GM23338 (cell line): Measurements from ENCODE around the gene SIN3B.

ENCODE experiments used
- CREB1 ChIP-seq: fragments of 250-450 bp; sonication (Bioruptor Pico); IDR thresholded peaks from 2 replicates; pipeline ENCODE4 v1.5.0; 2020; ENCODE audit warnings: low read depth, mild to moderate bottlenecking, moderate library complexity
- EZH2 ChIP-seq: fragments of 200-600 bp; sonication (generic); IDR thresholded peaks from one replicate; pipeline ENCODE4 v1.8.0; 2017; ENCODE audit warnings: antibody characterized with exemption, mild to moderate bottlenecking, low read depth; ENCODE audit not compliant: unreplicated experiment
- EZH2phosphoT487 ChIP-seq: fragments of 200-600 bp; sonication (generic); IDR thresholded peaks from one replicate; pipeline ENCODE4 v1.8.1; 2018; ENCODE audit warnings: antibody characterized with exemption; ENCODE audit not compliant: unreplicated experiment
- JUNB ChIP-seq: IDR thresholded peaks from one replicate; pipeline ENCODE4 v1.6.1; 2016; ENCODE audit warnings: antibody characterized with exemption; ENCODE audit not compliant: unreplicated experiment
- NANOG ChIP-seq: IDR thresholded peaks from 2 replicates; pipeline ENCODE4 v1.6.1; 2016; ENCODE audit warnings: antibody characterized with exemption, borderline replicate concordance
- POLR2AphosphoS5 ChIP-seq: IDR thresholded peaks from 2 replicates; pipeline ENCODE4 v1.6.1; 2016; ENCODE audit warnings: antibody characterized with exemption, low read depth
- STAT1 ChIP-seq: IDR thresholded peaks from one replicate; pipeline ENCODE4 v1.6.1; 2016; ENCODE audit warnings: antibody characterized with exemption; ENCODE audit not compliant: unreplicated experiment
- ZNF114 ChIP-seq: fragments of 250-450 bp; sonication (Bioruptor Pico); IDR thresholded peaks from 2 replicates; pipeline ENCODE4 v1.5.0; 2020; ENCODE audit warnings: mild to moderate bottlenecking, moderate library complexity
- ZNF331 ChIP-seq: fragments of 250-450 bp; sonication (Bioruptor Pico); IDR thresholded peaks from 2 replicates; pipeline ENCODE4 v1.5.0; 2020; ENCODE audit warnings: low read depth, mild to moderate bottlenecking, moderate library complexity
- ZNF462 ChIP-seq: fragments of 250-450 bp; sonication (Bioruptor Pico); IDR thresholded peaks from 2 replicates; pipeline ENCODE4 v1.5.0; 2020; ENCODE audit warnings: mild to moderate bottlenecking, moderate library complexity
- TF ChIP-seq, protein P1 (sequence below), 2 experiments: fragments of 200-600 bp in 1 of 2; sonication (generic) in 1 of 2; conservative IDR thresholded peaks; 2 replicates each; pipeline versions ENCODE4 v1.5.1 to v1.6.1; 2016 to 2017; ENCODE audit warnings: antibody characterized with exemption in 2 of 2, low read depth in 2 of 2, mild to moderate bottlenecking in 2 of 2, moderate library complexity in 1 of 2
- TF ChIP-seq, protein P2 (sequence below): IDR thresholded peaks from one replicate; pipeline ENCODE4 v1.6.1; 2018; ENCODE audit warnings: antibody characterized with exemption; ENCODE audit not compliant: unreplicated experiment
- TF ChIP-seq, protein P3 (sequence below): IDR thresholded peaks from 2 replicates; pipeline ENCODE4 v1.6.1; 2016; ENCODE audit warnings: antibody characterized with exemption

GRCh38 chr19:16872728-16873127, 43.5 kb downstream of the SIN3B start:
- TF ChIP-seq, protein P1, sequence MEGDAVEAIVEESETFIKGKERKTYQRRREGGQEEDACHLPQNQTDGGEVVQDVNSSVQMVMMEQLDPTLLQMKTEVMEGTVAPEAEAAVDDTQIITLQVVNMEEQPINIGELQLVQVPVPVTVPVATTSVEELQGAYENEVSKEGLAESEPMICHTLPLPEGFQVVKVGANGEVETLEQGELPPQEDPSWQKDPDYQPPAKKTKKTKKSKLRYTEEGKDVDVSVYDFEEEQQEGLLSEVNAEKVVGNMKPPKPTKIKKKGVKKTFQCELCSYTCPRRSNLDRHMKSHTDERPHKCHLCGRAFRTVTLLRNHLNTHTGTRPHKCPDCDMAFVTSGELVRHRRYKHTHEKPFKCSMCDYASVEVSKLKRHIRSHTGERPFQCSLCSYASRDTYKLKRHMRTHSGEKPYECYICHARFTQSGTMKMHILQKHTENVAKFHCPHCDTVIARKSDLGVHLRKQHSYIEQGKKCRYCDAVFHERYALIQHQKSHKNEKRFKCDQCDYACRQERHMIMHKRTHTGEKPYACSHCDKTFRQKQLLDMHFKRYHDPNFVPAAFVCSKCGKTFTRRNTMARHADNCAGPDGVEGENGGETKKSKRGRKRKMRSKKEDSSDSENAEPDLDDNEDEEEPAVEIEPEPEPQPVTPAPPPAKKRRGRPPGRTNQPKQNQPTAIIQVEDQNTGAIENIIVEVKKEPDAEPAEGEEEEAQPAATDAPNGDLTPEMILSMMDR (conservative IDR thresholded peaks at IDR 0.05; ENCODE audit: low read depth in 2 of 2), result no peak
- TF ChIP-seq POLR2AphosphoS5, result no peak
- no peak for TF ChIP-seq EZH2phosphoT487
- TF ChIP-seq, protein P2, sequence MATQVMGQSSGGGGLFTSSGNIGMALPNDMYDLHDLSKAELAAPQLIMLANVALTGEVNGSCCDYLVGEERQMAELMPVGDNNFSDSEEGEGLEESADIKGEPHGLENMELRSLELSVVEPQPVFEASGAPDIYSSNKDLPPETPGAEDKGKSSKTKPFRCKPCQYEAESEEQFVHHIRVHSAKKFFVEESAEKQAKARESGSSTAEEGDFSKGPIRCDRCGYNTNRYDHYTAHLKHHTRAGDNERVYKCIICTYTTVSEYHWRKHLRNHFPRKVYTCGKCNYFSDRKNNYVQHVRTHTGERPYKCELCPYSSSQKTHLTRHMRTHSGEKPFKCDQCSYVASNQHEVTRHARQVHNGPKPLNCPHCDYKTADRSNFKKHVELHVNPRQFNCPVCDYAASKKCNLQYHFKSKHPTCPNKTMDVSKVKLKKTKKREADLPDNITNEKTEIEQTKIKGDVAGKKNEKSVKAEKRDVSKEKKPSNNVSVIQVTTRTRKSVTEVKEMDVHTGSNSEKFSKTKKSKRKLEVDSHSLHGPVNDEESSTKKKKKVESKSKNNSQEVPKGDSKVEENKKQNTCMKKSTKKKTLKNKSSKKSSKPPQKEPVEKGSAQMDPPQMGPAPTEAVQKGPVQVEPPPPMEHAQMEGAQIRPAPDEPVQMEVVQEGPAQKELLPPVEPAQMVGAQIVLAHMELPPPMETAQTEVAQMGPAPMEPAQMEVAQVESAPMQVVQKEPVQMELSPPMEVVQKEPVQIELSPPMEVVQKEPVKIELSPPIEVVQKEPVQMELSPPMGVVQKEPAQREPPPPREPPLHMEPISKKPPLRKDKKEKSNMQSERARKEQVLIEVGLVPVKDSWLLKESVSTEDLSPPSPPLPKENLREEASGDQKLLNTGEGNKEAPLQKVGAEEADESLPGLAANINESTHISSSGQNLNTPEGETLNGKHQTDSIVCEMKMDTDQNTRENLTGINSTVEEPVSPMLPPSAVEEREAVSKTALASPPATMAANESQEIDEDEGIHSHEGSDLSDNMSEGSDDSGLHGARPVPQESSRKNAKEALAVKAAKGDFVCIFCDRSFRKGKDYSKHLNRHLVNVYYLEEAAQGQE, result no peak
- TF ChIP-seq EZH2, result no peak
- no peak for TF ChIP-seq JUNB
- no peak for TF ChIP-seq CREB1
- TF ChIP-seq, protein P3, sequence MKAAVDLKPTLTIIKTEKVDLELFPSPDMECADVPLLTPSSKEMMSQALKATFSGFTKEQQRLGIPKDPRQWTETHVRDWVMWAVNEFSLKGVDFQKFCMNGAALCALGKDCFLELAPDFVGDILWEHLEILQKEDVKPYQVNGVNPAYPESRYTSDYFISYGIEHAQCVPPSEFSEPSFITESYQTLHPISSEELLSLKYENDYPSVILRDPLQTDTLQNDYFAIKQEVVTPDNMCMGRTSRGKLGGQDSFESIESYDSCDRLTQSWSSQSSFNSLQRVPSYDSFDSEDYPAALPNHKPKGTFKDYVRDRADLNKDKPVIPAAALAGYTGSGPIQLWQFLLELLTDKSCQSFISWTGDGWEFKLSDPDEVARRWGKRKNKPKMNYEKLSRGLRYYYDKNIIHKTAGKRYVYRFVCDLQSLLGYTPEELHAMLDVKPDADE, result no peak
- no peak for TF ChIP-seq STAT1
- no peak for TF ChIP-seq NANOG
- TF ChIP-seq ZNF331 (CRISPR knock-in tag), result no peak
- TF ChIP-seq ZNF114 (CRISPR knock-in tag), result no peak
- no peak for TF ChIP-seq ZNF462 (CRISPR knock-in tag)
